ENCODE measurements around the gene TLR8.
"Not testable (repeated sequence)": the region's sequence is repeated elsewhere in the genome, so short reads cannot be mapped to it uniquely, and the experiment has no call there.

TLR8 gene

GRCh38 chrX:12898073-12898472, 8.3 kb upstream of the TLR8 start:
- DNase-seq (ENCODE audit: low read depth in 2 of 2) = no peak

GRCh38 chrX:12899506-12899905, 6.9 kb upstream of the TLR8 start:
- DNase-seq (ENCODE audit: low read depth in 2 of 2) = no peak

- DNase-seq (ENCODE audit: low read depth in 2 of 2) = peak; percentile 39 to 56
Measured at GRCh38 chrX:12901486-12901885, 4.9 kb upstream of the TLR8 start.

- no peak for DNase-seq (ENCODE audit: low read depth in 2 of 2)
Measured at GRCh38 chrX:12903646-12904045, 2.8 kb upstream of the TLR8 start.

- DNase-seq (ENCODE audit: low read depth in 2 of 2) = no peak
Measured at GRCh38 chrX:12910423-12911121, 4.2 kb downstream of the TLR8 start.

- no peak for DNase-seq (ENCODE audit: low read depth in 2 of 2)
Measured at GRCh38 chrX:12911122-12911470, 4.7 kb downstream of the TLR8 start.

GRCh38 chrX:12912791-12913482, 6.5 kb downstream of the TLR8 start:
- no peak for DNase-seq (ENCODE audit: low read depth in 2 of 2)

GRCh38 chrX:12917753-12918152, 11.3 kb downstream of the TLR8 start:
- DNase-seq (ENCODE audit: low read depth in 2 of 2) = no peak

GRCh38 chrX:12919051-12919450, 12.6 kb downstream of the TLR8 start:
- DNase-seq (ENCODE audit: low read depth in 2 of 2) = no peak

- DNase-seq (ENCODE audit: low read depth in 2 of 2) = no peak
Measured at GRCh38 chrX:12919620-12920019, 13.2 kb downstream of the TLR8 start.

- DNase-seq (ENCODE audit: low read depth in 2 of 2) = no peak
Measured at GRCh38 chrX:12920990-12921389, 14.6 kb downstream of the TLR8 start.

- no peak for DNase-seq (ENCODE audit: low read depth in 2 of 2)
Measured at GRCh38 chrX:12921886-12922598, 15.6 kb downstream of the TLR8 start.

GRCh38 chrX:12922599-12922919, 16.1 kb downstream of the TLR8 start:
- no peak for DNase-seq (ENCODE audit: low read depth in 2 of 2)

GRCh38 chrX:12929701-12930100, 23.3 kb downstream of the TLR8 start:
- DNase-seq (ENCODE audit: low read depth in 2 of 2) = no peak

- DNase-seq (ENCODE audit: low read depth in 2 of 2) = no peak
Measured at GRCh38 chrX:12930150-12930549, 23.7 kb downstream of the TLR8 start.

- no peak for DNase-seq (ENCODE audit: low read depth in 2 of 2)
Measured at GRCh38 chrX:12932244-12932643, 25.8 kb downstream of the TLR8 start.

GRCh38 chrX:12934850-12935249, 28.4 kb downstream of the TLR8 start:
- DNase-seq (ENCODE audit: low read depth in 2 of 2) = no peak

GRCh38 chrX:12936947-12937346, 30.5 kb downstream of the TLR8 start:
- no peak for DNase-seq (ENCODE audit: low read depth in 2 of 2)

GRCh38 chrX:12940471-12940870, 34.1 kb downstream of the TLR8 start:
- DNase-seq (ENCODE audit: low read depth in 2 of 2) = not testable (repeated sequence)

GRCh38 chrX:12943592-12943991, 37.2 kb downstream of the TLR8 start:
- DNase-seq (ENCODE audit: low read depth in 2 of 2) = not testable (repeated sequence)

GRCh38 chrX:12944452-12944851, 38.0 kb downstream of the TLR8 start:
- DNase-seq (ENCODE audit: low read depth in 2 of 2) = not testable (repeated sequence)

- DNase-seq (ENCODE audit: low read depth in 2 of 2) = no peak
Measured at GRCh38 chrX:12945494-12945893, 39.1 kb downstream of the TLR8 start.

GRCh38 chrX:12946406-12946805, 40.0 kb downstream of the TLR8 start:
- DNase-seq (ENCODE audit: low read depth in 2 of 2) = no peak
